IPS DF 19.7 (cell line): ENCODE data around the gene DHDH.
"Not testable (repeated sequence)": the region's sequence is repeated elsewhere in the genome, so short reads cannot be mapped to it uniquely, and the experiment has no call there.

Experiments used
- DNase-seq: peaks from one replicate; pipeline ENCODE4 v3.0.0-alpha.2; 2013; ENCODE audit warnings: low read depth, low spot score

DHDH gene

GRCh38 chr19:48933382-48933932 is at the start of gene DHDH:
DHDH (plus strand) TSS chr19:48933699; CDS start chr19:48933722, 23 bp downstream.
- peak; percentile 95 for DNase-seq

DNA sequence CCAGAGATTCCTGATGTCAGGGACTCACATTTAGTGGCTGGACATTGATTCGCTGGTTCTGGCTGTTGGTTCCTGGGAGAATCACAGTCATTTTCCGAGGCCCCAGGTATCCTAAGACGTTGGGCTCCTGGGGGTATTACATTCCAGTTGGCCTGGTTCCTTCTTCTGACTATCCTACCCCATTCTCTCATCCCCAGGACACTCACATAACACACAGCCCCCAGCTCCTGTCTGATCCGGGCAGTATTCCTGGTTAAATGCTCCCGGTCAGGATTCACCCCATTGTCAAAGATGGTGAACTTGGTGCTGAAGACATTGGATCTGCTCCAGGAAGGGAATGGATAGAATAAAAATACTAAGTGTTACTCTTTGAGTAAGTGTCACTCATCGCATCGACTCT is 49.8 kb upstream of the DHDH start:
- DNase-seq, result no peak

- no peak for DNase-seq
Observed at GRCh38 chr19:48887861-48888612, 45.5 kb upstream of the DHDH start.

GRCh38 chr19:48889496-48889895 is 44.0 kb upstream of the DHDH start:
- DNase-seq, result not testable (repeated sequence)

DNA sequence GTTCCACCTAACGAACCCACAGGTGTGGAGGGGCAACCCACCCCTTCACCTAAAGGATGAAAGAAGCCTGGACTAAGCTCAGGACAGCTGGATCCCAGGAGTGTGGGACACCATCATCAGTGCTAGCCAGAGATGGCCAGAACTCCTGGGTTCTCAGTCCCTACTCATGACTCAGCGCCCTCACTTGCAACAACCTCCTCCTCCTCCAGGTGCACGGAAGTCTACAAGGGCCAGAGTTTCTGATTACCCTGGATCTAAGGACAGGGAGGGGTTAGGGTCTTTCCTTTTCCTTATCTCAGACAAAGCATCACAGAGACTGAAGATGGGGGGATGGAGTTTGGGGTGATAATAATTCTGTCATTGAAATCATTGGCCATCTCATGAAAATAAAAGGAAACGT is 42.9 kb upstream of the DHDH start:
- DNase-seq, result no peak

- DNase-seq, result no peak
Observed at GRCh38 chr19:48895226-48895625, 38.3 kb upstream of the DHDH start.

- DNase-seq, result no peak
Observed at GRCh38 chr19:48896191-48896720, 37.2 kb upstream of the DHDH start.

DNA sequence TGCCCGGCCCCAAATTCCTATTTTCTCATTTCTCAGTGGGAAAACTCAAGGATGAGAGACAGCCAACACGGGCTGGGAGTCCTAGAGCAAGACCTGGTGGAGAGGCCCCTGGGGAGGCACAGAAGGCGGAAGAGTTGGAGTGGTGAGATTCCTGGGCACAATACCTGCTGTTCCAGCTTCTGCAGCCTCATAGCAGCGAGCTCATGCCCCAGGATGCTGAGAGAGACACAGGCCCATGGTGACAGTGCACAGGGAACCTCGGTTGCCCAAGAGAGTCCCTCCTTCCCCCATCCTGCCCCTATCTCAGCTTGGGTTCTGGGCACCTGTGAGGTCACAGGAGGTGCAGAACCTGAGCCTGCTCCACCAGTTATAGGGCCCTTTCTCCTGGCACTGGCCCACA is 36.3 kb upstream of the DHDH start:
- DNase-seq, result no peak

DNA sequence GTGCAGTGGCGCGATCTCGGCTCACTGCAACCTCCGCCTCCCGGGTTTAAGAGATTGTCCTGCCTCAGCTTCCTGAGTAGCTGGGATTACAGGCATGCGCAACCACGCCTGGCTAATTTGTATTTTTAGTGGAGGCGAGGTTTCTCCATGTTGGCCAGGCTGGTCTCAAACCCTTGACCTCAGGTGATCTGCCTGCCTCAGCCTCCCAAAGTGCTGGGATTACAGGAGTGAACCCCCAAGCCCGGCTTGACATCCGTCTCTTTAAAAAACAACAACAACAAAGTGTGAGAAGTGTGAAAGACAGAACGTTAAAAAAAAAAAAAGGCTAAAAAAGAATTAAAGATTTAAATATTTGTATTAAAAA is 34.1 kb upstream of the DHDH start:
- DNase-seq, result not testable (repeated sequence)

- peak; percentile 94 for DNase-seq
Observed at GRCh38 chr19:48899781-48900476, 33.6 kb upstream of the DHDH start, which contains the start of gene NUCB1. NUCB1 (plus strand) TSS chr19:48900312; CDS start chr19:48900797, 485 bp downstream.

DNA sequence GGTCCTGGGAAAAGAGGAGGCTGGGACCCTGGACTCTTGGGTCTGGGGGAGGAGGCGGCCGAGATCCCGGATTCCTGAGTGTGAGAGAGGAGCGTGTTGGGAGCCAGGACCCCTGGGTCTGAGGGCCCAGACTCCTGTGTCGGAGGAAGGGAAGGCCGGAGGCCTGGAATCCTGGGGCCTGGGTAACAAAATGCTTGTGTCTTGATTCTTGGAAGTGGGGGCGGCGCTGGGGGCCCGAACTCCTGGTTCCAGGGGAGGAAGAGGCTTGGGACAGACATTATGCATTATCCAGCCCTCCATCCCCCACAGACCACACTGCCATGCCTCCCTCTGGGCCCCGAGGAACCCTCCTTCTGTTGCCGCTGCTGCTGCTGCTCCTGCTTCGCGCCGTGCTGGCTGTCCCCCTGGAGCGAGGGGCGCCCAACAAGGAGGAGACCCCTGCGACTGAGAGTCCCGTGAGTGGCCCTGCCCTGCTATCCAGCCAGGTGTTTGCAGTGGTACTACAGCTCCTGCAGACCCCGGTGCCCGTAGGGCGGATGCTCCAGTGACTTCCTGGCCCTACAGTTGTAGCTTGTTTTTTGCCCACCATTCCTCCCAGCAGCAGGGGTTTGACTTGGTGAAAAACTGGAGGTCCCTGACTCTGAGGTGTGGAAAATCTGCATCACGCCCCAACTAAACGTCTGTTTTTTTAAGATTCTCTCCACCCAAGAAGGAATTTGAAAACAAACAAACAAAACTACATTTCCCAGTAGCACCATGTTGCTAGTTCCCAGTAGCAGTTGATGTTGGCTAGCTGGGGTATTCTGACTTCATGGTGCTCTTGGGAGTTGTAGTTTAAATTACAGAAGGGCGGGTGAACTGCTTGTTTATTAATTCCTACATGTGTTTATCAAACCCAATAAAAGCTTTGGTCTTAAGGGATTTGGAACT is 32.8 kb upstream of the DHDH start:
- no peak for DNase-seq

GRCh38 chr19:48902291-48902690 is 31.2 kb upstream of the DHDH start:
- not testable (repeated sequence) for DNase-seq

GRCh38 chr19:48903788-48904187 is 29.7 kb upstream of the DHDH start:
- DNase-seq, result not testable (repeated sequence)

GRCh38 chr19:48905664-48906063 is 27.8 kb upstream of the DHDH start:
- no peak for DNase-seq

GRCh38 chr19:48906324-48906723 is 27.2 kb upstream of the DHDH start:
- DNase-seq, result no peak

- DNase-seq, result no peak
Observed at GRCh38 chr19:48907671-48908070, 25.8 kb upstream of the DHDH start.

- not testable (repeated sequence) for DNase-seq
Observed at GRCh38 chr19:48909424-48910077, 23.9 kb upstream of the DHDH start.

DNA sequence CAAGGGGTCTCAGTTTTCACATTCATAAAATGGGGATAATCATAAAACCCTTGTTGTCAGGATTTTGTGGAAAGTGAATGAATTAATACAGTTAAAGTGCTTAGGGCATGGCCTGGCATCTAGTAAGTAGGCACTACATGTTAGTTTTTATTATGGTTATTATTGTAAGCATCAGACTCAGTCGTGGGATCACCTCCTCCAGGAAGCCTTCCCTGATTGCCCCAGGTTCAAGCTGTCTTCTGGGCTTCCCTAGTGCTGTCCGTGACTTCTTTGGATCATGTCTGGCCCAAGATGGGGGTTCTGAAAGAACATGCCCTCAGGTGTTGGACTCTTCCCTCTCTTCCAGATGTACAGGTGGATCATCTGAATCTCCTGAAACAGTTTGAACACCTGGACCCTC is 22.7 kb upstream of the DHDH start:
- no peak for DNase-seq

DNA sequence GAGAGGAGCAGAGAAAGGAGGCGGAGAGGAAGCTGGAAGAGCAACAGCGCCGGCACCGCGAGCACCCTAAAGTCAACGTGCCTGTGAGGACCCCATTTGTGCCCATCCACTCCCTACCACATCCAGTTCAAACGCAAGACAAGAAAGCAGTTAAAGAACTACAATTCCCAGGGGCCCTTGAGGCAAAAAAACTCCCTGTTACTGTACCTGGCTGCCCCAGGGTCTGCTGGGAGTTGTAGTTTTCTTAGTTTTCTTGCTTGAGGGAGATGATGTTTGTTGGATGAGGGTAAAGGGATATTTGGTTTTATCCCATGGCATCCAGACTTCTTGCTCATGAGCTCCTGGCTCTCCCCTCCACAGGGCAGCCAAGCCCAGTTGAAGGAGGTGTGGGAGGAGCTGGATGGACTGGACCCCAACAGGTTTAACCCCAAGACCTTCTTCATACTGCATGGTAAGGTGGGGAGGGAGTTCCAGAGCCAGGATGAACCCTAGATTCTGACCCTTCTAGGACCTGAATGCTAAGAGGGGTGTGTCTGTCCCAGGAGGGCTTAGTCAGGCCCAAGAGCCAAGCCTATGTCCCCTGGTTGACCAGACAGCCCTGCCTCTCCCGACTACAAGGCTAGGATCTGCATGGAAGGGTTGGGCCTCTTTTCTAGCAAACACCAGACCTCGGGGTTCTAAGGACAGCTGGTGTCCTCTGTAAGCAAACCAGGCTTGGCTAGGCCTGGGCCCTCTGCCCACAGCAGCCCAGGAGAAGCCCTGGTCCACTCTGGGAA is 20.2 kb upstream of the DHDH start:
- no peak for DNase-seq

DNA sequence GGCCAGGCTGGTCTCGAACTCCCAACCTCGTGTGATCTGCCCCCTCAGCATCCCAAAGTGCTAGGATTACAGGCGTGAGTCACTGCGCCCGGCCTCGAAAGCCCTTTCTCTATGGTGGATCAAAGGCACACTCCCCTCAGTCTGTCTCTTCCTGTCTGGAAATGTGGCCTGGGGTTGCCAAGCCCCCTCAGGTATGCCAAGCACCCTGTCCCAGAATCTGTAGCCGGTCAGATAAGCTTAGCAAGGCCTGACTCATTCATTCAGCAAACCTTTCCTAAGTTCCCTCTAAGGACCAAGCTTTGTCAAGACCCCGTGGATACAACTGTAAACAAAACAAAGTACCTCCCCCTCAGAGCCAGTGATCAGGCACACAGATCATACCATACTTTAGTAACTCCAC is 19.3 kb upstream of the DHDH start:
- no peak for DNase-seq
